H9 (cell line): ENCODE measurements around the gene NMU. TPM values are rescaled to one million over a fixed set of nuclear protein-coding genes. Genes with fewer than 3 reads are reported as not detected.

Experiments
- DNase-seq: peaks from one replicate; pipeline ENCODE4 v3.0.0-alpha.2; 2017
- H2AFZ ChIP-seq: one replicate; pipeline ENCODE4 v1.6.1; 2013; ENCODE audit warnings: mild to moderate bottlenecking, low read length, control low read depth, moderate library complexity
- H2AK5ac ChIP-seq: 2 replicates; pipeline ENCODE4 v1.6.1; 2013; ENCODE audit warnings: low read length, control low read depth, mixed read lengths; ENCODE audit not compliant: insufficient read length
- H2BK120ac ChIP-seq: one replicate; pipeline ENCODE4 v1.6.1; 2013; ENCODE audit warnings: low read depth, mild to moderate bottlenecking, low read length, control low read depth, inconsistent platforms; ENCODE audit not compliant: poor library complexity, severe bottlenecking
- H2BK12ac ChIP-seq: 2 replicates; pipeline ENCODE4 v1.6.1; 2013; ENCODE audit warnings: low read length, control low read depth, mixed read lengths, low read depth; ENCODE audit not compliant: insufficient read length
- H2BK15ac ChIP-seq: 2 replicates; pipeline ENCODE4 v1.6.1; 2013; ENCODE audit warnings: low read depth, low read length, control low read depth
- H2BK20ac ChIP-seq: one replicate; pipeline ENCODE4 v1.6.1; 2013; ENCODE audit warnings: low read depth, mild to moderate bottlenecking, low read length, control low read depth, inconsistent platforms; ENCODE audit not compliant: poor library complexity, severe bottlenecking
- H2BK5ac ChIP-seq: 2 replicates; pipeline ENCODE4 v1.6.1; 2013; ENCODE audit warnings: low read length, control low read depth, mixed read lengths; ENCODE audit not compliant: insufficient read length
- H3K14ac ChIP-seq: 2 replicates; pipeline ENCODE4 v1.6.1; 2013; ENCODE audit warnings: low read length, control low read depth; ENCODE audit not compliant: insufficient read depth
- H3K18ac ChIP-seq: 2 replicates; pipeline ENCODE4 v1.6.1; 2013; ENCODE audit warnings: low read depth, mild to moderate bottlenecking, mixed read lengths, low read length, control low read depth; ENCODE audit not compliant: insufficient read length
- H3K23ac ChIP-seq: 2 replicates; pipeline ENCODE4 v1.6.1; 2013; ENCODE audit warnings: low read length, control low read depth, mixed read lengths, low read depth; ENCODE audit not compliant: insufficient read length
- H3K23me2 ChIP-seq: 2 replicates; pipeline ENCODE4 v1.6.1; 2013; ENCODE audit warnings: low read depth, mild to moderate bottlenecking, mixed read lengths, low read length, control low read depth; ENCODE audit not compliant: insufficient read length, poor library complexity, severe bottlenecking
- H3K27ac ChIP-seq: 2 replicates; pipeline ENCODE4 v1.5.1; 2013; ENCODE audit warnings: low read length, control low read depth, mixed read lengths, low read depth; ENCODE audit not compliant: insufficient read length
- H3K27me3 ChIP-seq: 2 replicates; pipeline ENCODE4 v1.6.1; 2013; ENCODE audit warnings: low read length, control low read depth, inconsistent platforms; ENCODE audit not compliant: insufficient read depth
- H3K4ac ChIP-seq: 2 replicates; pipeline ENCODE4 v1.6.1; 2013; ENCODE audit warnings: low read depth, mild to moderate bottlenecking, control low read depth, inconsistent platforms, low read length, moderate library complexity
- H3K4me1 ChIP-seq: 2 replicates; pipeline ENCODE4 v1.6.1; 2013; ENCODE audit warnings: low read length, control low read depth, inconsistent platforms; ENCODE audit not compliant: insufficient read depth
- H3K4me2 ChIP-seq: 2 replicates; pipeline ENCODE4 v1.6.1; 2013; ENCODE audit warnings: low read length, control low read depth, mixed read lengths; ENCODE audit not compliant: insufficient read length, insufficient read depth
- H3K56ac ChIP-seq: 2 replicates; pipeline ENCODE4 v1.6.1; 2013; ENCODE audit warnings: low read depth, mild to moderate bottlenecking, mixed read lengths, low read length, control low read depth; ENCODE audit not compliant: insufficient read length
- H3K79me1 ChIP-seq: 2 replicates; pipeline ENCODE4 v1.6.1; 2013; ENCODE audit warnings: low read depth, mild to moderate bottlenecking, moderate library complexity, low read length, control low read depth, inconsistent platforms; ENCODE audit not compliant: insufficient read depth, poor library complexity, severe bottlenecking
- H3K79me2 ChIP-seq: 2 replicates; pipeline ENCODE4 v1.6.1; 2013; ENCODE audit warnings: low read length, control low read depth, inconsistent platforms; ENCODE audit not compliant: insufficient read depth
- H3K9ac ChIP-seq: 2 replicates; pipeline ENCODE4 v1.6.1; 2013; ENCODE audit warnings: low read length, control low read depth, mixed read lengths; ENCODE audit not compliant: insufficient read length; ENCODE audit errors: extremely low read depth
- H3K9me3 ChIP-seq: one replicate; pipeline ENCODE4 v1.6.1; 2013; ENCODE audit warnings: low read depth, low read length, inconsistent platforms; ENCODE audit not compliant: control insufficient read depth
- H3T11ph ChIP-seq: one replicate; pipeline ENCODE4 v1.6.1; 2013; ENCODE audit warnings: mild to moderate bottlenecking, low read length, control low read depth, inconsistent platforms
- H4K20me1 ChIP-seq: one replicate; pipeline ENCODE4 v1.6.1; 2013; ENCODE audit not compliant: control insufficient read depth, insufficient read length, insufficient read depth
- H4K5ac ChIP-seq: 2 replicates; pipeline ENCODE4 v1.6.1; 2013; ENCODE audit warnings: low read depth, mild to moderate bottlenecking, mixed read lengths, low read length, control low read depth; ENCODE audit not compliant: insufficient read length
- H4K8ac ChIP-seq: replicated peaks from 2 replicates; pipeline ENCODE4 v1.6.1; 2013; ENCODE audit warnings: low read length, control low read depth, mixed read lengths, low read depth; ENCODE audit not compliant: insufficient read length
- H4K91ac ChIP-seq: 2 replicates; pipeline ENCODE4 v1.6.1; 2013; ENCODE audit warnings: low read depth, mild to moderate bottlenecking, moderate library complexity, mixed read lengths, low read length, control low read depth; ENCODE audit not compliant: insufficient read length
- H3K27ac Mint-ChIP-seq, 3 experiments: 2 replicates in 2 of 3; 3 replicates in 1 of 3; pipeline ENCODE4 v1.8.0; 2020 to 2021; ENCODE audit warnings: mixed read lengths in 3 of 3, mild to moderate bottlenecking in 1 of 3, moderate library complexity in 1 of 3
- H3K27me3 Mint-ChIP-seq: 2 replicates; pipeline ENCODE4 v1.8.0; 2021; ENCODE audit warnings: low read depth, mild to moderate bottlenecking, moderate library complexity, mixed read lengths
- H3K36me3 Mint-ChIP-seq, 3 experiments: 2 replicates in 2 of 3; 3 replicates in 1 of 3; pipeline ENCODE4 v1.8.0; 2020 to 2021; ENCODE audit warnings: low read depth in 3 of 3, mixed read lengths in 3 of 3; ENCODE audit not compliant: insufficient read depth in 1 of 3
- H3K4me1 Mint-ChIP-seq, 2 experiments: 2 replicates each; pipeline ENCODE4 v1.8.0; 2020; ENCODE audit warnings: mixed read lengths in 2 of 2
- H3K4me3 Mint-ChIP-seq, 2 experiments: 2 replicates in 1 of 2; 3 replicates in 1 of 2; pipeline ENCODE4 v1.8.0; 2020 to 2021; ENCODE audit warnings: mild to moderate bottlenecking in 2 of 2, mixed read lengths in 2 of 2, moderate library complexity in 1 of 2
- H3K9me3 Mint-ChIP-seq, 2 experiments: 2 replicates in 1 of 2; 3 replicates in 1 of 2; pipeline ENCODE4 v1.8.0; 2020; ENCODE audit warnings: mild to moderate bottlenecking in 2 of 2, mixed read lengths in 2 of 2, moderate library complexity in 1 of 2
- WGBS: extraction: QIAGEN DNeasy Blood & Tissue Kit; methylation state at CpG from one replicate; pipeline ENCODE4 v1.1.7; 2013; ENCODE audit warnings: missing lambda C conversion rate, low lambda C conversion rate, mixed read lengths; ENCODE audit not compliant: insufficient read length; ENCODE audit errors: extremely low coverage; 5-methylcytosine and 5-hydroxymethylcytosine counted together
- total RNA-seq: library from RNA; stranded (reverse); gene quantifications from 2 replicates; pipeline ENCODE4 v1.2.1, GENCODE V29; 2021
- TF ChIP-seq, protein P1 (sequence below): fragments of 200-600 bp; sonication (generic); conservative IDR thresholded peaks from 3 replicates; pipeline ENCODE4 v1.8.0; 2021; ENCODE audit warnings: antibody characterized with exemption, mild to moderate bottlenecking

Gene NMU
- total RNA-seq, 1 experiment from 2014 or later, result 12.9 TPM

DNA sequence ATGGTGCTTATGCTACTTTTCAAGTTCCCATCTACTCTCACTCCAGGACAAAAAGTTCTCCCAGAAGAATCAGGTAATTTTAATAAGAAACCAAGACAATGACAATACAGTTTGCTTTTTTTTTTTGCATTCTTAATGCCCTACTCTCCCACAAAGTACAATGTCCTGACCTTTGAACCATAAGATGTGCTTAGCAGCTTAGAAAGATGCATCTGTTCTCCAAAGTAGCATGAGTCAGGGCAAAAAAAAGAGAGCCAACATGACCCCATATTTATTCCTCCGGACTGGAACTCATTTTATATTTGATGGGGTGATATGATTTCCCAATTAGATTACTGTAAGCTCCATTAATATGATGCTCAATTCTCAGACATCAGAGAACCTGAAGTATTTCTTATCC lies 27.5 kb downstream of the NMU start:
- H3K23me2 ChIP-seq, result no peaks in the 10 kb centered on the region
- no peaks in the 10 kb centered on the region for H3K79me2 ChIP-seq
- H3K56ac ChIP-seq, result no peak overlapping the region
- Mint-ChIP-seq H3K27me3 (no peaks in the 10 kb centered on the region), H3K4me1 (peaks cover 8 to 12% of the 10 kb centered on the region in 2 experiments), H3K36me3 (peaks cover 0 to 6% (median 0%) of the 10 kb centered on the region in 3 experiments; a peak in 1 of 7 replicates), H3K9me3 (no peaks in the 10 kb centered on the region), H3K4me3 (no peak overlapping the region), H3K27ac (no peak overlapping the region)
- H3K23ac ChIP-seq, result no peak overlapping the region
- H3K4me2 ChIP-seq, result no peak overlapping the region
- H2AK5ac ChIP-seq, result no peak overlapping the region
- H3T11ph ChIP-seq, result no peak overlapping the region
- H2BK20ac ChIP-seq, result no peak overlapping the region
- no peak overlapping the region for H3K9ac ChIP-seq
- H2AFZ ChIP-seq, result no peak overlapping the region
- no peak overlapping the region for H4K91ac ChIP-seq
- H3K9me3 ChIP-seq, result no peaks in the 10 kb centered on the region
- no peak overlapping the region for H4K5ac ChIP-seq
- H2BK120ac ChIP-seq, result no peak overlapping the region
- WGBS, result no CpG with 5 or more reads among the region's 1 CpG
- H3K27ac ChIP-seq, result no peak overlapping the region
- no peaks in the 10 kb centered on the region for H4K20me1 ChIP-seq
- TF ChIP-seq, protein P1, sequence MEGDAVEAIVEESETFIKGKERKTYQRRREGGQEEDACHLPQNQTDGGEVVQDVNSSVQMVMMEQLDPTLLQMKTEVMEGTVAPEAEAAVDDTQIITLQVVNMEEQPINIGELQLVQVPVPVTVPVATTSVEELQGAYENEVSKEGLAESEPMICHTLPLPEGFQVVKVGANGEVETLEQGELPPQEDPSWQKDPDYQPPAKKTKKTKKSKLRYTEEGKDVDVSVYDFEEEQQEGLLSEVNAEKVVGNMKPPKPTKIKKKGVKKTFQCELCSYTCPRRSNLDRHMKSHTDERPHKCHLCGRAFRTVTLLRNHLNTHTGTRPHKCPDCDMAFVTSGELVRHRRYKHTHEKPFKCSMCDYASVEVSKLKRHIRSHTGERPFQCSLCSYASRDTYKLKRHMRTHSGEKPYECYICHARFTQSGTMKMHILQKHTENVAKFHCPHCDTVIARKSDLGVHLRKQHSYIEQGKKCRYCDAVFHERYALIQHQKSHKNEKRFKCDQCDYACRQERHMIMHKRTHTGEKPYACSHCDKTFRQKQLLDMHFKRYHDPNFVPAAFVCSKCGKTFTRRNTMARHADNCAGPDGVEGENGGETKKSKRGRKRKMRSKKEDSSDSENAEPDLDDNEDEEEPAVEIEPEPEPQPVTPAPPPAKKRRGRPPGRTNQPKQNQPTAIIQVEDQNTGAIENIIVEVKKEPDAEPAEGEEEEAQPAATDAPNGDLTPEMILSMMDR, result no peak
- H2BK15ac ChIP-seq, result no peak overlapping the region
- H2BK12ac ChIP-seq, result no peak overlapping the region
- no peak for DNase-seq
- no peaks in the 10 kb centered on the region for H3K27me3 ChIP-seq
- no peak overlapping the region for H3K14ac ChIP-seq
- H3K18ac ChIP-seq, result no peak overlapping the region
- no peaks in the 10 kb centered on the region for H3K4me1 ChIP-seq
- H4K8ac ChIP-seq, result no peak overlapping the region
- H2BK5ac ChIP-seq, result no peak overlapping the region
- no peaks in the 10 kb centered on the region for H3K79me1 ChIP-seq
- H3K4ac ChIP-seq, result no peak overlapping the region
